Mesenchymal stem cell (in vitro differentiated cells and primary cell): ENCODE results near the gene FAM168B.

Experiments used
- DNase-seq: peaks from one replicate; pipeline ENCODE4 v3.0.0-alpha.2; 2013
- H2AFZ ChIP-seq: one replicate; pipeline ENCODE4 v1.6.1; 2013; ENCODE audit warnings: low read depth, mild to moderate bottlenecking, control low read depth, inconsistent platforms, low read length, moderate library complexity
- H2AK5ac ChIP-seq: 2 replicates; pipeline ENCODE4 v1.6.1; 2013; ENCODE audit warnings: low read length, moderate library complexity, mild to moderate bottlenecking, inconsistent platforms; ENCODE audit not compliant: severe bottlenecking
- H2BK120ac ChIP-seq: one replicate; pipeline ENCODE4 v1.6.1; 2013; ENCODE audit warnings: low read depth, mild to moderate bottlenecking, inconsistent platforms, low read length, moderate library complexity
- H2BK12ac ChIP-seq, 2 experiments: one replicate each; pipeline ENCODE4 v1.6.1; 2013; ENCODE audit warnings: inconsistent platforms in 2 of 2, low read length in 2 of 2, mild to moderate bottlenecking in 2 of 2, moderate library complexity in 2 of 2, control low read depth in 1 of 2
- H2BK15ac ChIP-seq: one replicate; pipeline ENCODE4 v1.6.1; 2013; ENCODE audit warnings: mild to moderate bottlenecking, low read depth, inconsistent platforms; ENCODE audit not compliant: poor library complexity, severe bottlenecking
- H2BK5ac ChIP-seq: 2 replicates; pipeline ENCODE4 v1.6.1; 2013; ENCODE audit warnings: low read depth, mild to moderate bottlenecking, low read length, control low read depth, inconsistent platforms; ENCODE audit not compliant: poor library complexity, severe bottlenecking
- H3K14ac ChIP-seq, 2 experiments: one replicate each; pipeline ENCODE4 v1.6.1; 2013; ENCODE audit warnings: inconsistent platforms in 2 of 2, low read length in 2 of 2, control low read depth in 1 of 2, mild to moderate bottlenecking in 1 of 2, moderate library complexity in 1 of 2
- H3K18ac ChIP-seq, 2 experiments: one replicate each; pipeline ENCODE4 v1.6.1; 2013; ENCODE audit warnings: inconsistent platforms in 2 of 2, low read length in 2 of 2, control low read depth in 1 of 2, low read depth in 1 of 2, mild to moderate bottlenecking in 1 of 2
- H3K23ac ChIP-seq, 2 experiments: one replicate each; pipeline ENCODE4 v1.6.1; 2013; ENCODE audit warnings: inconsistent platforms in 2 of 2, low read length in 2 of 2, mild to moderate bottlenecking in 2 of 2, moderate library complexity in 2 of 2, control low read depth in 1 of 2
- H3K27ac ChIP-seq: 2 replicates; pipeline ENCODE4 v1.5.1; 2013; ENCODE audit warnings: mild to moderate bottlenecking, moderate library complexity, low read length, control low read depth, inconsistent platforms; ENCODE audit not compliant: poor library complexity, severe bottlenecking
- H3K27me3 ChIP-seq, 2 experiments: 2 replicates each; pipeline versions ENCODE4 v1.6.1 to v1.7.0; 2013; ENCODE audit warnings: low read length in 2 of 2, mild to moderate bottlenecking in 2 of 2, moderate library complexity in 2 of 2, control low read depth in 1 of 2, inconsistent platforms in 1 of 2; ENCODE audit not compliant: control insufficient read depth in 1 of 2, insufficient read depth in 1 of 2
- H3K36me3 ChIP-seq, 2 experiments: 2 replicates each; pipeline versions ENCODE4 v1.6.1 to v1.7.0; 2013; ENCODE audit warnings: low read length in 2 of 2, control low read depth in 1 of 2, inconsistent platforms in 1 of 2, low read depth in 1 of 2, mild to moderate bottlenecking in 1 of 2; ENCODE audit not compliant: insufficient read depth in 2 of 2, control insufficient read depth in 1 of 2
- H3K4ac ChIP-seq, 2 experiments: one replicate each; pipeline ENCODE4 v1.6.1; 2013; ENCODE audit warnings: inconsistent platforms in 2 of 2, low read length in 2 of 2, mild to moderate bottlenecking in 2 of 2, moderate library complexity in 2 of 2, control low read depth in 1 of 2, low read depth in 1 of 2
- H3K4me1 ChIP-seq: 2 replicates; pipeline ENCODE4 v1.6.1; 2013; ENCODE audit warnings: low read depth, low read length, control low read depth; ENCODE audit not compliant: control insufficient read depth, insufficient read depth
- H3K4me2 ChIP-seq: 2 replicates; pipeline ENCODE4 v1.6.1; 2013; ENCODE audit warnings: low read length, mild to moderate bottlenecking, inconsistent platforms; ENCODE audit not compliant: poor library complexity, severe bottlenecking
- H3K4me3 ChIP-seq, 2 experiments: 2 replicates each; pipeline versions ENCODE4 v1.5.1 to v1.7.0; 2013; ENCODE audit warnings: low read length in 2 of 2, mild to moderate bottlenecking in 2 of 2, control low read depth in 1 of 2, low read depth in 1 of 2; ENCODE audit not compliant: insufficient read depth in 1 of 2
- H3K79me1 ChIP-seq: replicated peaks from 2 replicates; pipeline ENCODE4 v1.6.1; 2013; ENCODE audit warnings: mild to moderate bottlenecking, control low read depth, low read length, inconsistent platforms; ENCODE audit not compliant: poor library complexity, severe bottlenecking
- H3K9ac ChIP-seq: 2 replicates; pipeline ENCODE4 v1.7.0; 2013; ENCODE audit warnings: mild to moderate bottlenecking, low read length, moderate library complexity
- H3K9me3 ChIP-seq: 2 replicates; pipeline ENCODE4 v1.7.0; 2013; ENCODE audit warnings: mild to moderate bottlenecking, low read length; ENCODE audit not compliant: control insufficient read depth
- H4K8ac ChIP-seq: one replicate; pipeline ENCODE4 v1.6.1; 2013; ENCODE audit warnings: inconsistent platforms, mild to moderate bottlenecking, low read length, moderate library complexity
- H4K91ac ChIP-seq: one replicate; pipeline ENCODE4 v1.6.1; 2013; ENCODE audit warnings: mild to moderate bottlenecking, low read length, inconsistent platforms
- WGBS: methylation state at CpG from one replicate; pipeline ENCODE4 v1.1.7; 2013; ENCODE audit warnings: mixed read lengths; 5-methylcytosine and 5-hydroxymethylcytosine counted together

Gene FAM168B

GRCh38 chr2:131104487-131105155 lies 11.4 kb upstream of the FAM168B start:
- Histone ChIP-seq H3K4ac (peak overlapping the region in 1 of 2 experiments; percentile 89), H2BK5ac (peak overlapping the region; percentile 33), H2BK15ac (peak overlapping the region; percentile 65), H3K23ac (no peak overlapping the region), H3K9me3 (no peaks in the 10 kb centered on the region), H2AFZ (peak overlapping the region; percentile 5), H3K27ac (peak overlapping the region; percentile 92), H2AK5ac (no peak overlapping the region), H2BK120ac (peak overlapping the region; percentile 83), H3K9ac (peak overlapping the region; percentile 98), H2BK12ac (peak overlapping the region in 1 of 2 experiments; percentile 72), H3K4me3 (peak overlapping the region in 1 of 2 experiments; percentile 99), H4K8ac (peak overlapping the region; percentile 93), H3K36me3 (peaks cover 0 to 3% of the 10 kb centered on the region in 2 experiments), H3K27me3 (no peaks in the 10 kb centered on the region), H3K79me1 (no peaks in the 10 kb centered on the region), H3K14ac (no peak overlapping the region), H4K91ac (no peak overlapping the region), H3K4me2 (peak overlapping the region; percentile 95), H3K4me1 (peaks cover 8% of the 10 kb centered on the region), H3K18ac (peak overlapping the region; percentile 52 to 71)
- under 1% methylated on average over 10 of the region's 20 CpGs for WGBS
- DNase-seq: peak; percentile 89

GRCh38 chr2:131103165-131103564 lies 9.9 kb upstream of the FAM168B start:
- Histone ChIP-seq H3K4me3 (no peak overlapping the region), H2BK12ac (no peak overlapping the region), H3K23ac (no peak overlapping the region), H3K27me3 (no peaks in the 10 kb centered on the region), H2AK5ac (no peak overlapping the region), H2BK15ac (no peak overlapping the region), H3K79me1 (no peaks in the 10 kb centered on the region), H2BK120ac (no peak overlapping the region), H4K8ac (no peak overlapping the region), H2BK5ac (no peak overlapping the region), H3K9ac (no peak overlapping the region), H3K14ac (no peak overlapping the region), H3K4me1 (peaks cover 8% of the 10 kb centered on the region), H3K4me2 (no peak overlapping the region), H3K27ac (no peak overlapping the region), H3K9me3 (no peaks in the 10 kb centered on the region), H3K18ac (peak overlapping the region in 1 of 2 experiments; percentile 48), H2AFZ (no peak overlapping the region), H4K91ac (no peak overlapping the region), H3K36me3 (no peaks in the 10 kb centered on the region), H3K4ac (no peak overlapping the region)
- WGBS: no CpG with 5 or more reads among the region's 2 CpGs
- DNase-seq: no peak

- WGBS: 93% methylated on average over 19 of the region's 22 CpGs
- Histone ChIP-seq H3K4ac (no peak overlapping the region), H2AFZ (no peak overlapping the region)
Observed at GRCh38 chr2:131094463-131095281, 1.4 kb upstream of the FAM168B start.

More at GRCh38 chr2:131094463-131095281, 1.4 kb upstream of the FAM168B start:
- Histone ChIP-seq H3K4me2 (peak overlapping the region; percentile 42), H4K91ac (no peak overlapping the region), H3K4me1 (peaks cover 3% of the 10 kb centered on the region), H3K27ac (peak overlapping the region; percentile 60), H2BK120ac (no peak overlapping the region), H2AK5ac (peak overlapping the region; percentile 57), H2BK15ac (no peak overlapping the region), H3K4me3 (peak overlapping the region in 1 of 2 experiments; percentile 78), H3K9ac (peak overlapping the region; percentile 89), H3K36me3 (peaks cover 0 to 7% of the 10 kb centered on the region in 2 experiments), H3K23ac (no peak overlapping the region), H3K9me3 (no peaks in the 10 kb centered on the region), H3K18ac (no peak overlapping the region), H2BK12ac (no peak overlapping the region), H3K79me1 (no peaks in the 10 kb centered on the region), H3K14ac (no peak overlapping the region), H2BK5ac (no peak overlapping the region), H3K27me3 (no peaks in the 10 kb centered on the region), H4K8ac (no peak overlapping the region)
- no peak for DNase-seq
